ENCODE data around the gene CRYL1.

DNA sequence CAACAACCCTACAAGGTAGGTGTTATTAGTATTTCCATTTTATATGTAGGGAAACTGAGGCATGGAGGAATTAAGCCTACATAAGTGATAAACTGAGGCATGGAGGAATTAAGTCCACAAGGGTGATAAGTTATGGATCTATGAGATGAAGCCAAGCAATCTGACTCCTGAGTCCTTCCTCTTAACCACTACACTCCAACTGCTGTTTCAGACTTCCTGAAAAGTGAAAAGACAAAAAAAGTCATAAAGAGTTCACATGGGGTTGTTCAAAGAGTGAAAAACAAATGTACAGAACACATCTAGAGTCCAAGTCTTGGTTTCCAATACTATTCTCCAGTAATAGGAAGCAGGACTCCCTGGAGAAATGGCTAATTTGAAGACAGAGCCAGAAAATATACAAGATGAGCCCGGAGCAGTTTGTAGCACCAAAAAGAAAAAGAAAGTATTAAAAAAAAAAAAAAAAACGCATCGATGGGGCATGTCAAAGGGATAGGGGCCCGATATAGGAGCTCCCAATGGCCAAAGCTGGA is 12.1 kb downstream of the CRYL1 start:
- TF ChIP-seq, protein P1, sequence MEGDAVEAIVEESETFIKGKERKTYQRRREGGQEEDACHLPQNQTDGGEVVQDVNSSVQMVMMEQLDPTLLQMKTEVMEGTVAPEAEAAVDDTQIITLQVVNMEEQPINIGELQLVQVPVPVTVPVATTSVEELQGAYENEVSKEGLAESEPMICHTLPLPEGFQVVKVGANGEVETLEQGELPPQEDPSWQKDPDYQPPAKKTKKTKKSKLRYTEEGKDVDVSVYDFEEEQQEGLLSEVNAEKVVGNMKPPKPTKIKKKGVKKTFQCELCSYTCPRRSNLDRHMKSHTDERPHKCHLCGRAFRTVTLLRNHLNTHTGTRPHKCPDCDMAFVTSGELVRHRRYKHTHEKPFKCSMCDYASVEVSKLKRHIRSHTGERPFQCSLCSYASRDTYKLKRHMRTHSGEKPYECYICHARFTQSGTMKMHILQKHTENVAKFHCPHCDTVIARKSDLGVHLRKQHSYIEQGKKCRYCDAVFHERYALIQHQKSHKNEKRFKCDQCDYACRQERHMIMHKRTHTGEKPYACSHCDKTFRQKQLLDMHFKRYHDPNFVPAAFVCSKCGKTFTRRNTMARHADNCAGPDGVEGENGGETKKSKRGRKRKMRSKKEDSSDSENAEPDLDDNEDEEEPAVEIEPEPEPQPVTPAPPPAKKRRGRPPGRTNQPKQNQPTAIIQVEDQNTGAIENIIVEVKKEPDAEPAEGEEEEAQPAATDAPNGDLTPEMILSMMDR (IDR thresholded peaks at IDR 0.05): no peak
- TF ChIP-seq EP300 (IDR thresholded peaks at IDR 0.05; ENCODE audit: low read depth) (no peak), POLR2A (IDR thresholded peaks at IDR 0.05) (no peak)

Data from transverse colon (tissue), 3 donors.